HG03432 (cell line): Measurements from ENCODE around the gene SLC35F4.
"Not testable (repeated sequence)": the region's sequence is repeated elsewhere in the genome, so short reads cannot be mapped to it uniquely, and the experiment has no call there.

ENCODE experiments used
- ATAC-seq: cut with Tn5 transposase; IDR thresholded peaks from one replicate; pipeline ENCODE4 v1.9.1; 2021; ENCODE audit warnings: mild to moderate bottlenecking, moderate library complexity; ENCODE audit not compliant: unreplicated experiment

The SLC35F4 gene

DNA sequence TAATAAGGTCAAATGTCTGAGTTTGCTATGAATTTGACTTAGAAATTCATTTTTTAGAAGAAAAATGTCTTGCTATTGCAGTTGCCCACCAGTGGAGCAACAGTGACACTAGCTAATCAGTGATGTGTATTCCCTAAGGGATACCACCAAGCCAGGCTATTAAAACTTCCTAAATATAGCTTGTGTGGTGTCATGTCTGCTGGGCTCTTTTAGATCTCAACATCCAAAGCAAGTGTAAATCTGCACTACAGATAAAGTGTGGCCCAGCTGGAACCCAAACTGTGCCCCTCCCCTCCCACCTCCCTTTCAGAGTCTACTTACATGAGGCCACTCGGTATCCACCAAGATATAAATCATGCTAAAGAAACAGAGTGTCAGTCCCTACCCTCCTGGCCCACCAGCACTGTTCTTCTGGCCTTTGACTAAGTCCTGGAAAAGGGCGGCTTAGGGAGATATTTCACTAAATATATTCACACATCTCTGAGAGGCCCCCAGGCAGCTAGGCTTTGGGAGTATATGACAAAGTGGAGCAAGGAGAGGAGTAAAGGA lies 53.8 kb downstream of the SLC35F4 start:
- no peak for ATAC-seq

DNA sequence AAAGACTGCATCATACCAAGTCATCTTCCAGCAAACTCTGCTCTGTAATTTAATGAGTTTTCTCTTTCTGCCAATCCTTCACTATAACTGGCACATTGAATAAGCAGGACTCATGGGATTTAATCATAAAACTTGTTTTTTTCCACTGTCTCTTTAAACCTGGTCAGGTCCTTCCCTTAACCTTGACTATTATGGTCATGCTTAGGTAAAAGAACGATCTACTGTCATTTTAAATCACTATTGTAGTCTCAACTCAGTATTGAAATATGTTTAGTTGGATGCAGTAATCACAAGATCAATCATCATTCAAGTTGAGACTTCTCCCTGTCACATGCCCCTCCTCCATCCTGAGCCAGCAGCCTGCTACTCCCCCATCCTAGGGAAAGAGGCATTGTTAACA lies 56.1 kb downstream of the SLC35F4 start:
- no peak for ATAC-seq

DNA sequence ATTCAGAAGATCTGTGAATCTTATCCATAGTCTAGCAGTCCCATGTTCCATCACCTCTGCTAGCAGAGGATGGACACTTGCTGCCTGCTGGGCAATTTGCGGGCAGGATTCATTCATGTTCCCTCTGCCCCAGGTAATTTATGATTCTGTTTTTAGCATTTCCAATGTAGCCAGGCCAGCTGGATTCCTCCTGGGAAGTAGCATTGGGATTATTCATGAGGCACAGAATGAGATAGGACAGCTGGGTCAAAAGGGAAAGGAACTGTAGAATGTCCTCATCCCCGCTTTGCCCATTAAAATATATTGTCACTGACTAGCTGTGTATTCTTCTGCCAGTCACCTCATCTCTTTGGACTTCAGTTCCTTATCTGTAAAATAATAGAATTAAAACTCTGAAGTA lies 68.7 kb downstream of the SLC35F4 start:
- ATAC-seq: no peak

DNA sequence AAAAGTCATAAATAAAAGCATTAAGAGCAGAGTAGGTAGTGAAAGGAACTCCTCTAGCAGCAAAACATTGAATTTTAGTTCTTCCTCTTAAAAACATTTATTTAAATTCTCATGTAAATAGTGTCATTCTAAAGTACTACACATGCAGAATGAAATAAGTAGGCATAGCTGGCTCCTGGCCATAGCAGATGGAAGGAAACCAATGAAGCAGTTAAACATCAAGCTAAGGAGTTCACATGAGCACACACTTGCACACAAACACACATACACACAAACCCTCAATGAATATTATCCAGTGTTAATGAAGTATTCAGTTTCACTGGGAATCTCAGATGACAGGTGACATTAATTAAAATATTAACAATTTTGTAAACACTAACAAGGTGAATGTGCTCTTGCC lies 69.3 kb downstream of the SLC35F4 start:
- no peak for ATAC-seq

DNA sequence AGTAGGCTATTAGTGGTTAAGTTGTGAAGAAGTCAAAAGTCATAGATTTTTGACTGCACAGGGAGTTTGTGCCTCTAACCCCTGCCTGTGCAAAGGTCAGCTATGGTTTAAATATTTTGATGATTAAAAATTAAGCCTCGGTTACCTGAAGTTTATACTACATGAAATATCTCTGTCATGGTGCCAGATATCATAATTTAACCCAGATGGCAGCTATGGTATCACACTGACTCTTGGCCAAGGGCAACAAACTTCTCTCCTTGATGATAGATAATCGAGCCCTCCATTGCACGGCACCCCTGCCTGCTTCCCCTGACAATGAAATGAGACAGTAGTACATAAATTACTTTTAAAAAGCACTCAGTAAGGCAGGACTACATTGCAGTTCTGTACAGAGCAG lies 80.8 kb downstream of the SLC35F4 start:
- no peak for ATAC-seq

DNA sequence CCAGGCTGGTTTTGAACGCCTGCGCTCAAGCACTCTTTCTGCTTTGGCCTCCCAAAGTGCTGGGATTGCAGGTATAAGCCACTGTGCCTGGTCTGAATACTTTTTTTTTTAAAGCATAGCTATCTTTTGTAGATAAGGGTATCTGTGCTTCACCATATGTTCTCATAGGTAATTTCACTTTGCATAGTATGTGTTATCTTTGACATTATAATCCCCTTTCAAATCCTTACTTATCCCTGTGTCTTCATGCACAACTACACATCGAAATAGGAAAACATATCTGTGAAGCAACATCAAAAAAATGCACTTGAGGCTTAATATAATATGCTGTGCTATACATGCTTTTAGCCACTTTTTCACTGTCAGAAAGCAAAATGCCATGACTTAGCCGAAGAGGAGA lies 94.1 kb downstream of the SLC35F4 start:
- ATAC-seq: no peak

DNA sequence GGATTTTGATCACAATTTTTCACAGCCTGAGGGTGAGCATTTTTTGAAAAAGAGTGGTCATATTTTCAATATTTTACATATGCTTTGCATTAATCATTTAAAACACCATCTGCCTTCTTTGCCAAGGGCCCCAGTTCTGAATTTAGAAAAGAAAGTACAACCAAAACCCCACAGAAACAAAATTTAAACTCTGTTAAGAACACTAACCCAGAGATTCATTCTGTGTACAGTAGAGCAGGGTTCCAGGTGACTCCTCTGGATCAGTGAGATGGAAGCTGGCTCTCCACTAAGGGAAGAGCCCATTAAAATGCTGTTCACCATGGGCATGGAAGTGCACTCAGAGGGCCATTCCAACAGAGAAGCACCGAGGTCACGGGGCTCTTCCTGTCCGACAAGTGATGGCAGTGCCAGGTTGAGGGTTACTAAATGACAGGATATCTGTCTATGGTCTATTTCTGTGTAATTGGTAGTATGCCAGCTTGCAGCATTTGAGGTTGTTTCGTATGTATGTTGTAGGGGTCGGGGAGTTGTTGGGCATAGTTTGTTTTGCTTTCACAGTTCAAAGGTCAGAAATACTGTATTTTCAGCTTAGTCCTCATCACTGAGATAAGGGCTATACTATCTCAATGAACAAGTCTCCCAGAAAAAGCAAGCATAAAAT lies 95.9 kb downstream of the SLC35F4 start:
- ATAC-seq: no peak

DNA sequence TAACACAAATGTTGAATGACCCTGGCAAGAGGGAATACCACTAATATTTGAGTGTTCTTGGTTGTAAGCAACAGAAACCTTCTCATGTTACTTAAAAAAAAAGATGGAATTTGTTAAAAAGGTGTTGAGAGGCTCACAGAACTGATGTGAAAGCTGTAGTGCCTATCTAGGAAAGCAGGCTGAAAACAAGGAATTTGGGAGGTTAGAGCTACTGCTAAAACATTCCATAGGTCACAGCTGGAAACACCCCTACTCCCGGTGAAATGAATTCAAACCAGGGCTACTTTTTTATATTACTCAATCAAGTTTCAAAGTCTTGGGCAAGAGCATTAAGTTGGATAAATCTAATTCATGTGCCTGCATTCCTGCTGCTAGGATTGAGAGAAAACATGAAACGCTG lies 104.1 kb downstream of the SLC35F4 start:
- no peak for ATAC-seq

DNA sequence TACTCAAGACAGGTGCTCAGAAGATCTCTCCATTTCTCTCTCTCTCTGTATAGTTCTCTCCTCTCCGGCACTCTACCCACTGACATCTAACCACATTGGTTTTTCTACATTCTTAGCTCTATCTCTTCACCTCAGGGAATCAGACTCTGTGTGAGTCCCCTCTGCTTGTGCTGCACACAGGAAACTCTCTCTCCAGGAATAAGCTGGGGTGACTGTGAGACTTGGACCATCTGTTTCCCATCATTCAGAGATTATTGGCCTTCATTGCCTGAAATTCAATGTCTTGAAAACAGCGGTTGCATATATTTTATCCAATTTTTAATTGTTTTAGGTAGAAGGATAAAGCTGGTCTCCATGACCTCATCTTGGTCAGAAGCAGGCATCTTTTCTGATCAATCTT lies 105.0 kb downstream of the SLC35F4 start:
- no peak for ATAC-seq

DNA sequence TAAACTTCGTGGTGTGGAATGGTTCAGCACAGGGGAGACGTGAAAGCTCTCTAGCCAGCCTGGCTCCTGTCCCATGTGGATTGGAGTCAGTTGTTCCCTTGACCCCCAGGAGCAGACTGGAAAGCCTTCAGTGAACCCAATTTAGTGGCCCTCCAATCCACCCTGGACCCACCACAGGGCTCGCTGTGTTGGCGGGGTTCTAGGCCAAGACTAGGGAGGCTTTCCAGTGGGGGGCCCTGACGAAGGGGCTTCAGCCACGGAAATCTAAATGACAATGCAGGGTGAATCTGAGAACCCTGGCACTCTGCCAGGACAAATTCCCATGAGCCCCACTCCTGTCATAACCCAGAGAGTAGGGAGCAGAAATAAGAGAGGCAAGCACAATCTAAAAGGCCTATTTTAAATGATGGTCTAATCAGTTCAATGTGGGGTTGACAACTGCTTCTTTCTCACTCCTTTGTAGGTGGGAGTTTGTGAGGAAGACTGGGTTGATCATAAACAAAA lies 110.8 kb downstream of the SLC35F4 start:
- ATAC-seq: no peak

DNA sequence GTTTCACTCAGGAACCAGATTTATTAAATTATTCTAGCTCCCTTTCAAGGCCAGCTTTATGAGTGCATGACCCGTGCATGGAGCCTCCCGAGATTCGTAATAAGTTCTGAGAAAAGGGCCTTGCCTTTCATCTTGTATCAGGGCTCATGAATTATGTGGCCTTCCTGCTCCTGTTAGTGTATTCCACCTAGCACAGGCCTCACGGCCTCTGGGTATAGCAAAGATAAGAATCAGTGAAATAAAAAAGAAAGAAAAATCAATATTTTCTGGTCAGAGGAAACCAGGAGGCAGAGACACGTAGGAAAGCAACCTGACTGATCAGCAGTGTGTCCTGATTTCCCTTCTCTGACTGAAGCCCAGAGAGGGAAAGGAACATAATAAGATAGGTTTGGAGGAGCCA lies 111.4 kb downstream of the SLC35F4 start:
- no peak for ATAC-seq

DNA sequence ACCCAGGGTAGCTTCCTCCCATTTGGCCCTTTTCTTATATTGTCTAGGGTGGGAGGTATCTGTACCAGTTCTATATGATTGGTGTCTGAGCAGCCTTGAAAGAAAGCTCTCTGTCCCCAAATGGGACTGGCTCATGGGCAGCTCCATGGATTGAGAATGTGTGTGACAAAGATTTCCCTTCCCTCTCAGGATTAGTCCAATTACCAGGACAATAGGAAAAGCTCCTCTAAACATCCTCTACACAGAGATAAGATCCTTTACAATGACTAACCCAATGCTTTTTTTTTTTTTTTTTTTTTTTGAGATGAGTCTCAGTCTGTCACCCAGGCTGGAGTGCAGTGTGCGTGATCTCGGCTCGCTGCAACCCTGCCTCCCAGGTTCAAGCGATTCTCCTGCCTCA lies 112.1 kb downstream of the SLC35F4 start:
- no peak for ATAC-seq

DNA sequence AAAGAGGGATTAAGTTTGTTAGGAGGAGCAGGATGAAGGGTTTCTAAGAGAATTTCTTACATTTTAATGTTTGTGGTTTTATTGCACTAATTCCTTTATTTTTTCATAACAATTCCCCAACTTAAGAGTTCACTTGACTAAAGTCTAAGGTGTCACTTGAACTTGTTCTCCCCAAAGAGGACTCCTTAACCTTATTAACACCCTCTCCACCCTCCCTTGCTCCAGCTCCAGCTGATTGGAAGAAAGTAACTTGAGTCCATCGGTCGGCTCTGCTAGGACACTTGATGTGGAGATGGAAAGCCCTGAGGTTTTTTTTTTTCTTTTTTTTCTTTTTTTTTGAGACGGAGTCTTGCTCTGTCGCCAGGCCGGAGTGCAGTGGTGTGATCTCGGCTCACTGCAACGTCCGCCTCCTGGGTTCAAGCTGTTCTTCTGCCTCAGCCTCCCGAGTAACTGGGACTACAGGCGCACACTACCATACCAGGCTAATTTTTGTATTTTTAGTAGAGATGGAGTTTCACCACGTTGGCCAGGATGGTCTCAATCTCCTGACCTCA lies 113.7 kb downstream of the SLC35F4 start:
- not testable (repeated sequence) for ATAC-seq

DNA sequence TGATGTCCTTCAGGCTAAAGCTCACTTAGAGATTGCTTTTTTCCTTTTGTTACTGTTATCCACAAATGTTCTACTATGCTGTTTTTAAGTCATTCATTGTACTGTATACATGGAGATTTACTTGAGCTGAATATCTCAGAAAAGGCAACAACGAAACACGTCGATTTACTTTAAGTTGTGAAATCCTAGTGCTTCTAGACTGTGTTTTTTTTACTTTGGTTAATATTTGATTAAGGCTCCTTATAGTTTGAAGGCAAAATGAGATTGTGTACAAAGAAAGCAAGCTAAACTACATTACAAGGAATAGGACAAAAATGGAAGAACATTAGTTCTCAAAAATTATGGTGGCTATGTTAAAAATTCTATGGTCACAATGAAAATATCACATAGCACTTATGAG lies 114.5 kb downstream of the SLC35F4 start:
- ATAC-seq: no peak

DNA sequence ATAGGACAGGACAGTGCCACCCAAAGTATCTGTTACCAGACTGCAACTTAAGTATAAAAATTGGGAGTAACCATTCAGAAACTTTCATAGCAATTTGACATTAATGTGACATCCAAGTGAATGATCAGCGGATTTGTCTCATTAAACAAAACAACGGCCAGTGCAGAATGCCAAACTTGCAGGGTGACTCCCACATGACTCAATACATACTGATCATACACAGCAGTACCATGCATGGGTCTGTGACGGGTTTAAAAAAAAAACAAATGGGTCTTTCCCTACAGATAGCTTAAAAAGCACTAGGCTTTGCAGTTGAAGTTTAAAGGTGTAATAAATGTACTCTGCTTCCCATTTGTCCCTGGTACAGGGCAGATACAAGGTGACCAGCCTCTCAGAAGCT lies 116.6 kb downstream of the SLC35F4 start:
- ATAC-seq: no peak

DNA sequence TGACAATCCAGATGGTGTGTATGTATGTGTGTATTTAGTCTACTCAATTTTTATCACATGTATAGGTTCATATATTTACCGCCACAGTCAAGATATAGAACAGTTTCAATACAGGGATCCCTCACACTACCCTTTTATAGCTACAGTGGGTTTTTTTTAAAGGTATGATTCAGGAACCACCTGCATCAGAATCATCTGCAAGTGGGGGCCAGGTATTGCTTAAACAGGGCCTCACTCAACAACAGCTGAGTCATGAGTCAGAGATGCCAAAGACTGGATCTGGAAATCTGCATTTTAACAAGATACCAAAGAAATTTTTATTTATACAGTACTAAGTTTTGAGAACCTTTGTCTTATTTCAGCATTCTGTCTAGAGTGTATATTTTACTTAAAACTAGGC lies 117.6 kb downstream of the SLC35F4 start:
- no peak for ATAC-seq

DNA sequence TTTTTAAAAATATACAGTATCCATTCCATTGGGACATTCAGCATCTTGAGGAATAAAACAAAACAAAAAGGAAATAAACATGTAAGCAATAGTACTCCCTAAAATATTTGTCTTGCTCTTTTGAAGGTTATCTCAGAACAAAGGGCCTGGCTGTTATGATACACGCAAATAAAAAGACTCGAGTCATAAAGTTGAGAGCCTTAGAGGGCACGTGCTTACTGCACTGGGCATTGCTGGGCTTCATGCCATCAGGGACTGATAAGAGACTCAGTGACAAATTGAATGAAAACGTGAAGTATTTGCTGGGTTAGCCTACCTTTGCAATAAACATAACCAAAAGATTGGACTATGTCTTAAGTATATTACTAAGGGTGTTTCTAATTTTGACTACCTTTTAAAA lies 118.9 kb downstream of the SLC35F4 start:
- no peak for ATAC-seq

DNA sequence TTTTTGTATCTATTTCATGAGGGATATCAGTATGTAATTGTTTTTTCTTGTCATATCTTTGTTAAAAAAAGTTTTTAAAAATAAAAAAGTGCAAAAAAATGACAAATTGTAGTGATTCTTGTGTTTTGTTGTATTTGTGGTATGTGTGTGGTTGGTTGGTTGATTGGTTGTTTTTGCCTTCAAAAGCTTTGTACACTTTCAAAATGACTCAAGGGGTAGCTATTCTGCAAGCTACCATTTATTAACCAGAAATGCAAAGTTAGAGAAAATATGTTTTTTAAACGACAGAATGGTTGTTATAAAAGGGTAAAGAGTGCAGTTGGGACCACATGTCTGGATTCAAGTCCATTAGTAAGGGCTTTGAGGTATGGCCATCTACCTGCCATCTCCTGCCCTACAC lies 119.3 kb downstream of the SLC35F4 start:
- ATAC-seq: no peak

DNA sequence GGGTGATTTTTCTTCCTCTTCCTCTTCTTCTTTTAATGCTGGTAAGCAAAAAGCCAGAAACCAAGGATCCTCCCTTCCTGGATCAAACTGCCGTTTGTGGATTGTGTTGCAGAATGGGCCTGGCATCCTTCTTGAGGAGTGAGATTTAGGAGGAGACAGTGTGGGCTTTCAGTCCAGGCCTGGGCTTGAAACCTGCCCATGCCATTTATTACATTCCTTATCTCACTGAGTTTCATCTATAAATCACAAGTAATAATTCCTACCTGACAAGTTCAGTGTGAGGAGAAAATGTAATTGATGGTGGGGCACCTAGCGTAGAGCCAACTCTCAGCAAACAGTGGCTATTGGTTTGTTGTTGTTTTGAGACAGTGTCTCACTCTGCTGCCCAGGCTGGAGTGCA lies 126.4 kb downstream of the SLC35F4 start:
- ATAC-seq: no peak

DNA sequence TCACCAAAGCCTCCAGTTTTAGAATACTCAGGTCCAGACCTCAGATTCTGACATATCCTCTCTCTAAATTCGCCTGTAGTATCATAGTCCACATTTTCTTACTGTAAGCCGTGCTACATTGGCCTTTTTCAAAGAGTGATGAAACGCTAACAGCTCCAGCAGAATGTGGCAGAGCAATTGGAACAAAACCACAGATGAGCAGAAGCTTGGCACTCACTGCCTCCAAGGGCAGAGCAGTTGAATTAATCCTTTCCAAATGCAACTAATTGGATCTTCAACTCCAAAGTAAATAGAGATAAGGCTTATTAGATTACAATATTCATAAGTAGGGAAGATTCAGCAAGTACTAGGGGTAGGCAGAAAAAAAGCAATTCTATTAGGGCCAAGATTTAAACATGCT lies 128.3 kb downstream of the SLC35F4 start:
- ATAC-seq: no peak

DNA sequence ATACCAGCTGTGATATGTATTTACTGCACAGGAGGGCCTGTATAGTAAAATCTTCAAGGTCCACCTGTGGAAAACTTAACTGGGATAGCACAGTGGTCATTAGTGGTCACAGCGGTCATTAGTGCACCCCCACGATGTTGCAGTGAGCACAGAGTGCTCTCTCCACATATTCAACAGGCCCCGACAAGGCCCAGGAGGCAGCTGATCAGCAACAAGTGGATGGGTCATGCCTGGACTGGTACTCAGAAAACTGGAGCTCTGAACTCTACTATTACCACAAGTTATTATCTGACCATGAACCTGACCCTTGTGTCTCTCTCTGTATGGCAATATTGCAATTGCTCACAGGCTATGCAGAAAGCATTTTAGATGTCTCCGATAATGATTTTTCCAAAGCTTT lies 129.5 kb downstream of the SLC35F4 start:
- no peak for ATAC-seq

DNA sequence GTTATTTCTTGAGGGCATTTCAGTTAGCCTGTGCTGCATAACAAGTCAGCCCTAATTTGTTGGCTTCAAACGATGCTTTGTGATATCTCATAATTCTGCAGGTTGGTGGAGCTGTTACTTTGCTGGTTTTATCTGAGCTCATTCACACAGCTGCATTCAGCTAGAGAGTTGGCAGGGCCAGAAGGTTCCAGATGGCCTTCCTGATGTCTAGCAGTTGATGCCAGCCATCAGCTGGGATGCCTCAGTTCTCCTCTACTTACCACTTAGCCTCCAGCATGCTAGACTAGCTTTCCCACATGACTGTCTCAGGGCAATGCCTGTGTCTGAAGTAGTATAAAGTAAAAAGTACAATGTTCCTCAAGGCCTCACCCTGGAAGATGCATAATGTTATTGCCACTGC lies 130.6 kb downstream of the SLC35F4 start:
- no peak for ATAC-seq
